Body of pancreas (tissue), 4 donors: ENCODE results near the gene NLGN2.

Experiments used
- CTCF ChIP-seq, 7 experiments: fragments of 450-650 bp in 4 of 7; fragments of 200-600 bp in 3 of 7; sonication (generic) in 3 of 7; IDR thresholded peaks; one replicate each; pipeline ENCODE4 v1.5.1; 2016 to 2019; ENCODE audit warnings: antibody characterized with exemption in 7 of 7
- POLR2A ChIP-seq, 3 donors: fragments of 450-650 bp; IDR thresholded peaks; one replicate each; pipeline ENCODE4 v1.6.1; 2016; ENCODE audit warnings: antibody characterized with exemption in 3 of 3, mild to moderate bottlenecking in 2 of 3

- TF ChIP-seq POLR2A (IDR thresholded peaks at IDR 0.05) (no peak), CTCF (IDR thresholded peaks at IDR 0.05) (no peak)
Measured at GRCh38 chr17:7419819-7420610, 12.4 kb downstream of the NLGN2 start, which contains the start of gene SPEM1.
